Stimulated activated naive CD8-positive, alpha-beta T cell treated with anti-CD3 and anti-CD28 coated beads, Interleukin-15, amount 100 ng/mL, for 72 hours (primary cell): ENCODE data around the gene COL6A1.
"Not testable (repeated sequence)": the region's sequence is repeated elsewhere in the genome, so short reads cannot be mapped to it uniquely, and the experiment has no call there.

ENCODE experiments used
- ATAC-seq: fragments of 150-1000 bp; cut with Tn5 transposase; 2 replicates; pipeline ENCODE4 v1.10.0; 2021; ENCODE audit warnings: mild to moderate bottlenecking, moderate library complexity
- DNase-seq, 2 donors: peaks; one replicate each; pipeline ENCODE4 v3.0.0; 2021 to 2022
- H3K27ac Mint-ChIP-seq, 2 donors: one replicate each; pipeline ENCODE4 v1.8.0; 2022; ENCODE audit warnings: mild to moderate bottlenecking in 2 of 2, mixed read lengths in 2 of 2, moderate library complexity in 2 of 2
- H3K27me3 Mint-ChIP-seq: one replicate; pipeline ENCODE4 v1.8.0; 2022; ENCODE audit warnings: mixed read lengths
- H3K4me1 Mint-ChIP-seq: one replicate; pipeline ENCODE4 v1.8.0; 2022; ENCODE audit warnings: mild to moderate bottlenecking, mixed read lengths
- H3K4me3 Mint-ChIP-seq, 2 donors: one replicate each; pipeline ENCODE4 v1.8.0; 2022; ENCODE audit warnings: mild to moderate bottlenecking in 2 of 2, mixed read lengths in 2 of 2, moderate library complexity in 1 of 2
- H3K9me3 Mint-ChIP-seq, 2 donors: one replicate each; pipeline ENCODE4 v1.8.0; 2022; ENCODE audit warnings: mixed read lengths in 2 of 2

Gene COL6A1

DNA sequence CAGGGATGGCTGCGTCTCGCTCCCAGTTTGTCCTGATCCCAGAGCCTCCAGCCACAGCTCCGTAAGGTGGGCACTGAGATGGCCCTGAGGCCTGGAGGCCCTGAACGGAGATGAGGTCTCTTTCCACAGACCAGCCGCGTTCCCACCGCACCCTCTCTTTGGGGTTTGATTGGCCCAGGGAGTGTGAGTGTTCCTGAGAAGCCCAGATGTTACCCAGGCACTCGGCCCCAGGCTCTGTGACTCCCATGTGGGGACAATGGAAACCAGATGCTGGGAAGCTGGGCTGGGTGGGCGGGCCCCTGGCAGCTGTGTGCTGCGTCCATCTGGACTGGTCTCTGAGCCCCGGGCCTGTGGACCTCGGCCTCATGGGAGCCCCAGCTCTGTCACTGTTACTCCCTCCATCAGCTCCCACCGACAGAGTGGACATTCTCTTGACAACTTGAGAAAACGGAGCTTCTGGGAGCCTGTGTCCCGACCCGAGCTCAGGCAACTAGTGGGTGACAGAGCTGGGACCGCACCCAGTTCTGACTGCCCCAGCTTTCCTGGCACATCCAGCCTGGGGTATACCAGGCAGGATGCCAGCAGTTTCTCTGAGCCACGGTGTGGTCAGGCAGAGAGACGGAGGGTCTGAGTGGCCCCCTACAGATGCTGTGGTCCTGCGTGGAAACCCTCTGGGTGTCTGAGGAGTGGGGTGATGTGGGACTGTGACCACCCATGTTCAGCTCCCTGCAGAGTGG, 9.8 kb upstream of the COL6A1 start:
- H3K27ac Mint-ChIP-seq: no peak overlapping the region
- H3K4me3 Mint-ChIP-seq: peak overlapping the region in 1 of 2 donors; percentile 88
- ATAC-seq: no peak
- H3K27me3 Mint-ChIP-seq: peaks cover 27% of the 10 kb centered on the region
- H3K9me3 Mint-ChIP-seq: no peaks in the 10 kb centered on the region
- no peak for DNase-seq
- peaks cover 47% of the 10 kb centered on the region for H3K4me1 Mint-ChIP-seq

DNA sequence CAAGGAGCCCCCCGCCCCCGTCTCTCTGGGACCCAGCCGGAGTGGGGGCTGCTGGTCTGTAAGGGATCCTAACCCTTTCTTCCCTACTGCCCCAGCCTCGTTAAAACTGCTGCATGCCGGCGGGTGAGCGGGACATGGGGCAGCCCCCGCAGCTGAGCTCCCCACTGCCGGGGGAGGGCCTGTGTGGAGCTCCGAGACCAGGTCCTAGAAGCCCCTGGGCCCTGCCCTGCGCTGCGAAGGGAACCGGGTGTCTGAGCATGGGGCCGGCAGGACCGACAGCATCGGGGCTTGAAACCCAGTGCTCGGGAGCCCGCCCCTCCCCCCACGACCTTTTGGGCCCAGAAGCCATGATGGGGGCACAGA, 9.2 kb upstream of the COL6A1 start:
- H3K4me3 Mint-ChIP-seq: peak overlapping the region in 1 of 2 donors; percentile 88
- H3K27ac Mint-ChIP-seq: no peak overlapping the region
- H3K27me3 Mint-ChIP-seq: peaks cover 33% of the 10 kb centered on the region
- ATAC-seq (no peak), DNase-seq (no peak)
- H3K4me1 Mint-ChIP-seq: peaks cover 47% of the 10 kb centered on the region
- H3K9me3 Mint-ChIP-seq: no peaks in the 10 kb centered on the region

DNA sequence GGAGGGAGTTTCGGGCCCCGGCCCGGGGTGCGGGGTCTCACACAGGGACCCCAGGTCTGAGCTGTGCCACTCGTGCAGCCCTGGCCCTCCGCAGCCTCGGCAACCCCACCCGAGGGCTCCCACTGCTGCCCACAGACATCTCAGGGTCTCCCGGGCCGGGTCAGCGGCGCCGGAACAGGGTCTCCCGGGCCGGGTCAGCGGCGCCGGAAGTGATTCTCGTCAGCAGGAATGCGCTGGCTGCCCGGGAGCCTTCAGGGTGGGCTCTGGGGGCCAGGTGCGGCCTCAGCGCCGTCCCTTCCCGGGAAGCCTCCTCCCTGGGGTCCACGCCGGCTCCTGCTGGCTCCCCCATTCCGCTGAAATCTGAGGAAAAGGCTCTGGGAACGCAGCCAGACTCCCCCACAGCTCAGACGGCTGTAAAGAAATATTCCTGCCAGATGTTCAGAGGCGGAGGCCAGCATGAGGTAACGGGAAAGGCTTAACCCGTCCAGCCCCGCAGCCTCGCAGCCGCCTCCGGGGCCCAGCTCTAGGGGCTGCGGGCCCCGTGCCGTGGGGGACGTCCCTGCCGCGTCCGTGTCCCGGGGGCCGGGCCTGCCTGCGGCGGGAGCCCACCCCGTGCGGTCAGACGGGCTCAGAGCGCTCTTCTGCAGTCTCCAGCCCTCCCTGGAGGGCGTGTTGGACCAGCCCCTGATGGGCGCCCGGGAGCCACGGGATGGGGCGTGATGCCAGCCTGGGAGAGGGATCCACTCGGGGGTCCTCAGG, 8.7 kb upstream of the COL6A1 start:
- Mint-ChIP-seq H3K4me1 (peaks cover 47% of the 10 kb centered on the region), H3K27ac (peak overlapping the region in 1 of 2 donors; percentile 54), H3K27me3 (peaks cover 35% of the 10 kb centered on the region), H3K9me3 (no peaks in the 10 kb centered on the region), H3K4me3 (peak overlapping the region; percentile 82 to 88)
- DNase-seq (peak in 1 of 2 donors; percentile 35), ATAC-seq (peak; percentile 36)

DNA sequence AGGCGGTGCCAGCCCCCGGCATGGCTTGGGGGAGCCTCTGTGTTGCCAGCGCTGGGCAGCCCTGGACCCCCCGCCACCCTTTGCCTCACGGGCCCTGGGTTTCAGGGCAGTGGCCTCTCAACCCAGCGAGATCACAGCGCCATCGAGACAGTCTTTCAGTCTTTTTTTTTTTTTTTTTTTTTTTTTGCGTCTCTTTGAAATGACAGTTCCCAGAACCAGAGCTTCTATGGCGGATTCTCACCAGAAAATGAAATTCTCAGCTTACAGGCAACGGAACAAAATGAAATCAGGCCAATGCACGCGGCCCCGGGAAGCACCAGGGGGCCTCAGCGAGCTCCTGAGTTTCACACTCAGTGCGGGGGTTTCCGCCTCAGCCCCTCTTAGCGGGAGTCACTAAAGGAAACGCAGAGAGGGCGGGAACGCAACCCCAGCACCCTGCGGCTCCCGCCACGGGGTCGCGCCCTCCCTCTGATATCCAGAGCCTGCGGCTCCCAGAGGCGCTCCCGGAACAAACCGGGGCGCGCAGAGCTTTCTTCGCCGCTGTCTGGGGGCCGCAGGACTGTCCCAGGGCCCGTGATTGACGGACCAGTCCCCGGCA, 8.0 kb upstream of the COL6A1 start:
- peak; percentile 83 for ATAC-seq
- Mint-ChIP-seq H3K27me3 (peaks cover 41% of the 10 kb centered on the region), H3K27ac (peak overlapping the region; percentile 90 to 97), H3K4me1 (peaks cover 53% of the 10 kb centered on the region), H3K4me3 (peak overlapping the region; percentile 82 to 88), H3K9me3 (no peaks in the 10 kb centered on the region)
- DNase-seq: peak; percentile 87 to 92

DNA sequence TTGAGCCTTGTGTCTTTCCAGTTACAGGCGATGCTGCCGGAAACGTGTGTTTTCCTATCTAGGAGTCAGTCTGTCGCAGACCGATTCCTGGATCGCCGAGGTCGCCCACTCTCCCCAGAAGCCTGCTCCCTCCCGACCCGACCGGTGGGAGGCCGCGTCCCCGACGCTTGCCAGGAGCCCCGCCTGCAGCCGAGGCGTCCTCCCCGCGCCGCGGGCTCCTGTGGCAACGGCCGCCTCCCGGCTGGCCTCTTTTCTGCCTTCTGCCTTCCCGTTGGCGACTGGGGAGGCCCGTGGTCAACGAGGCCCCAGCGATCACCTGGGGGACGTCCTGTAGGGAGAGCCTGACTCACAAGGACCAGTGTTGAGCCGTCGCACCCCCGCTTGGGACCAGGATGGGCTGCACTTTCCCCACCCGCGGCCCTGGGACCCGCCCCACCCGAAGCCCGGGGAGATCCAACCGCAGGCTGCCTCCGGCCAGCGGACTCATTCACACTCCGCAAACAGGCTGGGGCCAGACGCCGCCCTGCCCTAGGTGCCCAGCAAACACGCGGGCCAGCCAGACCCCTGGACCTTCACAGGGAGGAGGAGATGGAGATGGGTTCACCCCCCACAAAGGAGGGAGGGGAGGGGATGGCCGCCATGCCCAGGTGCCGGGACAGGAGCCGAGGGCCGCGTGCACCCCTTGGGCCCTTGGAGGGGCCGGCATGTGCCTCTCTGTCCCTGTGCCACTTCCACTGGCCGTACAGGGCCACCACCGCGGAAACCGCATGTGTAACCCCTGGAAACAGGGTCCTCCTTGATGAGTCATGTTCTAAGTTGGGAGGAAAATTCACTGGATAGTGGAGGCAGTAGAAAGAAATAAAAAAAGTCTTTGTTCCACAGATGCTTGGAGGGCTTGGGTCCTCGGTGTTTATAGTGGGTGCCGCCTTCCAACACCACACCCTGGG, 7.2 kb upstream of the COL6A1 start:
- peaks cover 61% of the 10 kb centered on the region for H3K4me1 Mint-ChIP-seq

GRCh38 chr21:45975020-45975666, 6.4 kb upstream of the COL6A1 start:
- DNase-seq: no peak
- Mint-ChIP-seq H3K4me1 (peaks cover 66% of the 10 kb centered on the region), H3K4me3 (peak overlapping the region; percentile 82 to 88), H3K9me3 (no peaks in the 10 kb centered on the region), H3K27ac (no peak overlapping the region), H3K27me3 (peaks cover 42% of the 10 kb centered on the region)
- no peak for ATAC-seq

More for the DNA sequence above, 7.2 kb upstream of the COL6A1 start:
- Mint-ChIP-seq H3K4me3 (peak overlapping the region; percentile 82 to 88), H3K9me3 (no peaks in the 10 kb centered on the region), H3K27me3 (peaks cover 42% of the 10 kb centered on the region), H3K27ac (peak overlapping the region; percentile 90 to 97)
- no peak for DNase-seq
- peak; percentile 53 for ATAC-seq

DNA sequence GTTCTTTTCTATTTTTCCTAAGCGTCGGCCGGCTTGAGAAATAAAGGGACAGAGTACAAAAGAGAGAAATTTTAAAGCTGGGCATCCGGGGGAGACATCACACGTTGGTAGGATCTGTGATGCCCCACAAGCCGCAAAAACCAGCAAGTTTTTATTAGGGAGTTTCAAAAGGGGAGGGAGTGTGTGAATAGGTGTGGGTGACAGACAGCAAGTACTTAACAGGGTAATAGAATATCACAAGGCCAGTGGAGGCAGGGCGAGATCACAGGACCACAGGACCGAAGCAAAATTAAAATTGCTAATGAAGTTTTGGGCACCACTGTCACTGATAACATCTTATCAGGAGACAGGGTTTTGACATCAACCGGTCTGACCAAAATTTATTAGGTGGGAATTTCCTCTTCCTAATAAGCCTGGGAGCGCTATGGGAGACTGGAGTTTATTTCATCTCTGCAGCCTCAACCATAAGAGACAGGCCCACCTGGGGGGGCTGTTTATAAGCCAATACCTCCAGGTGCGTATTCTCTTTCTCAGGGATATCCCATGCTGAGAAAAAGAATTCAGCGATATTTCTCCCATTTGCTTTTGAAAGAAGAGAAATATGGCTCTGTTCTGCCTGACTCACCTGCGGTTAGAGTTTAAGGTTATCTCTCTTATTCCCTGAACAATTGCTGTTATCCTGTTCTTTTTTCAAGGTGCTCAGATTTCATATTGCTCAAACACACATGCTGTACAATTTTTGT, 5.7 kb upstream of the COL6A1 start:
- Mint-ChIP-seq H3K27me3 (peaks cover 42% of the 10 kb centered on the region), H3K4me1 (peaks cover 62% of the 10 kb centered on the region), H3K4me3 (peak overlapping the region in 1 of 2 donors; percentile 88)
- not testable (repeated sequence) for H3K9me3 Mint-ChIP-seq, H3K27ac Mint-ChIP-seq, ATAC-seq, DNase-seq

DNA sequence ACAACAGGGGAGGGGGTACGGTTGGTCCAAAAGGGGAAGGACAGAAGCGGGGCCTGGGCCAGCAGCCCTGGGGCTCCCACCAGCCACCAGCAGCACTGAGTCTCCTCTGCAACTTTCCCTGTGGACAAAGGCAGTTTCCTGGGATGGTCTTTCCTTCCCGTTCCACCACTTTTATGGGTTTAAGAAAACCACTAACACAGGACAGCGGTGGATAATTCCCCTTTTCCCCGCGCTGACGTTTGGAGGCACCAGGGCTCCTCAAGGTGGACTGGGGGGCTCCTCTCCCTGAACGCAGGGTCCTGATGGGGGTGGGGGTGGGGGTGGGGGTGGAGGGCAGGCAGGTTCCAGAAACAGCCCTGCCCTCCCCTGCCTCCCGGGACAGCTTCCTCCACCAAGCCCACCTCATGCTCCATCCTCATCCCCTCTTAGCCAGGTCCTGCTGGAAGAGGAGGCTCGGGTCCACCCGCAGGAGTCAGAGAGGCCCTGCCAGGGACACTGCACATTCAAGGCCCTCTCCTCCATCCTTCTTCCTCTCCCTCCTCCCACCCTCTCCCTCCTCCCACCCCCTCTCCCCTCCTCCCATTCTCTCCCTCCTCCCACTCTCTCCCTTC, 4.8 kb upstream of the COL6A1 start:
- ATAC-seq (no peak), DNase-seq (no peak)
- no peak overlapping the region for H3K27ac Mint-ChIP-seq
- peaks cover 54% of the 10 kb centered on the region for H3K4me1 Mint-ChIP-seq
- no peaks in the 10 kb centered on the region for H3K9me3 Mint-ChIP-seq
- peaks cover 42% of the 10 kb centered on the region for H3K27me3 Mint-ChIP-seq
- no peak overlapping the region for H3K4me3 Mint-ChIP-seq

GRCh38 chr21:45977396-45977795, 4.2 kb upstream of the COL6A1 start:
- H3K27ac Mint-ChIP-seq: no peak overlapping the region
- H3K4me3 Mint-ChIP-seq: no peak overlapping the region
- H3K27me3 Mint-ChIP-seq: peaks cover 45% of the 10 kb centered on the region
- no peaks in the 10 kb centered on the region for H3K9me3 Mint-ChIP-seq
- DNase-seq (no peak), ATAC-seq (no peak)
- H3K4me1 Mint-ChIP-seq: peaks cover 54% of the 10 kb centered on the region

- H3K27ac Mint-ChIP-seq: no peak overlapping the region
- H3K4me3 Mint-ChIP-seq: no peak overlapping the region
- H3K4me1 Mint-ChIP-seq: peaks cover 45% of the 10 kb centered on the region
- H3K27me3 Mint-ChIP-seq: peaks cover 54% of the 10 kb centered on the region
- no peaks in the 10 kb centered on the region for H3K9me3 Mint-ChIP-seq
- no peak for DNase-seq
- peak; percentile 31 for ATAC-seq
These were observed 2.4 kb upstream of the COL6A1 start for GRCh38 chr21:45979141-45979631.

- Mint-ChIP-seq H3K27ac (no peak overlapping the region), H3K9me3 (no peaks in the 10 kb centered on the region), H3K4me3 (no peak overlapping the region), H3K27me3 (peaks cover 54% of the 10 kb centered on the region), H3K4me1 (peaks cover 44% of the 10 kb centered on the region)
- DNase-seq (no peak), ATAC-seq (peak; percentile 57)
These were observed 1.9 kb upstream of the COL6A1 start for GRCh38 chr21:45979651-45980050.

- H3K9me3 Mint-ChIP-seq: no peaks in the 10 kb centered on the region
- H3K4me3 Mint-ChIP-seq: no peak overlapping the region
- ATAC-seq: no peak
- no peak for DNase-seq
- H3K27ac Mint-ChIP-seq: no peak overlapping the region
- H3K27me3 Mint-ChIP-seq: peaks cover 54% of the 10 kb centered on the region
- peaks cover 44% of the 10 kb centered on the region for H3K4me1 Mint-ChIP-seq
These were observed 1.3 kb upstream of the COL6A1 start for GRCh38 chr21:45980271-45980670.

DNA sequence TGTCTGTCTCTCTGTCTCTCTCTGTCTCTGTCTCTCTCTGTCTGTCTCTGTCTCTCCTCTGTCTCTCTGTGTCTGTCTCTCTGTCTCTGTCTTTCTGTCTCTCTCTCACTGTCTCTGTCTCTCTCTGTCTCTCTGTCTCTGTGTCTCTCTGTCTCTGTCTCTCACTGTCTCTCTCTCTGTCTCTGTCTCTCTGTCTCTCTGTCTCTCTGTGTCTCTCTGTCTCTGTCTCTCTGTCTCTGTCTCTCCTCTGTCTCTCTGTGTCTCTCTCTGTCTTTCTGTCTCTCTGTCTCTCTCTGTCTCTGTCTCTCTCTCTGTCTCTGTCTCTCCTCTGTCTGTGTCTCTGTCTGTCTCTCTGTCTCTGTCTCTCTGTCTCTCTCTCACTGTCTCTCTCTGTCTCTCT, 873 bp upstream of the COL6A1 start:
- peaks cover 40% of the 10 kb centered on the region for H3K4me1 Mint-ChIP-seq
- no peak overlapping the region for H3K27ac Mint-ChIP-seq
- no peak for ATAC-seq
- H3K27me3 Mint-ChIP-seq: peaks cover 53% of the 10 kb centered on the region
- no peak for DNase-seq
- H3K4me3 Mint-ChIP-seq: no peak overlapping the region
- no peaks in the 10 kb centered on the region for H3K9me3 Mint-ChIP-seq
